ENCODE measurements around the gene NOX5.
A peak's percentile ranks its signal among the peaks of the same experiment; 100 is the strongest.

NOX5 gene

DNA sequence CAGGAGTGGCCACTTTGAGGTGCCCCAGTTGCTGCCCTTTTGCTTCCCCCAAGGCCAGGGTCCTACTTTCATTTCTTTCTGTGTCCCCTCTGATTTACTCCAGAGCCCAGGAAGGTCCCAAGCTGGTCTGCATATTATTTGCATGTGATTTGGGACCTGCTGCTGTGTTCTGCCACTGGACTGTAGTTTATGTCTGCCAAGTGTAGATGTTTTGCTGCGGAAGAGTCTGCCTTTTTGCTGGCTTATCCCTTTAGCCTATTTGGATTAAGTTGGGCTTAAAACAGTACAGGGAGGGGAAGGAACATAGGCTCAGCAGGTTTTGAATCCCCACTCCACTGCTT is 21.4 kb downstream of the NOX5 start:
- ATAC-seq (replicated peaks) (no peak), DNase-seq (no peak)
- H3K27ac Mint-ChIP-seq, result no peak overlapping the region
- H3K36me3 Mint-ChIP-seq (ENCODE audit: insufficient read depth), result no peaks in the 10 kb centered on the region
- no peaks in the 10 kb centered on the region for H3K9me3 Mint-ChIP-seq
- H3K4me1 Mint-ChIP-seq (ENCODE audit: low read depth in 2 of 2), result no peaks in the 10 kb centered on the region
- peaks cover 28 to 55% of the 10 kb centered on the region in 2 donors for H3K27me3 Mint-ChIP-seq
- H3K4me3 Mint-ChIP-seq, result no peak overlapping the region

DNA sequence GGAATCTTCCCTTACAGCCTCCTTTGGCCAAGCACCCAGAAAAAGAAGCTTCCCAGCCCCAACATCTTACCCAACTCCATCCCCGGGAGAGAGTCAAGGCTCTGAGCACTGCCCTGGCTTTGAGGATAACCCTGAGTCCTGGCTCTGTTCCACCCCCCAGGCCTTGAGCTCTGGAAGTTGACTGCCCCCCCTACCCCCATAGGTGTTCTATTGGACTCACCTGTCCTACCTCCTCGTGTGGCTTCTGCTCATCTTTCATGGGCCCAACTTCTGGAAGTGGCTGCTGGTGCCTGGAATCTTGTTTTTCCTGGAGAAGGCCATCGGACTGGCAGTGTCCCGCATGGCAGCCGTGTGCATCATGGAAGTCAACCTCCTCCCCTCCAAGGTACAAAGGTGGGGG is 22.3 kb downstream of the NOX5 start:
- DNase-seq (no peak), ATAC-seq (replicated peaks) (no peak)
- Mint-ChIP-seq H3K27me3 (peaks cover 28 to 50% of the 10 kb centered on the region in 2 donors), H3K4me3 (no peak overlapping the region), H3K9me3 (no peaks in the 10 kb centered on the region), H3K36me3 (ENCODE audit: insufficient read depth) (no peaks in the 10 kb centered on the region), H3K27ac (no peak overlapping the region), H3K4me1 (ENCODE audit: low read depth in 2 of 2) (no peaks in the 10 kb centered on the region)

DNA sequence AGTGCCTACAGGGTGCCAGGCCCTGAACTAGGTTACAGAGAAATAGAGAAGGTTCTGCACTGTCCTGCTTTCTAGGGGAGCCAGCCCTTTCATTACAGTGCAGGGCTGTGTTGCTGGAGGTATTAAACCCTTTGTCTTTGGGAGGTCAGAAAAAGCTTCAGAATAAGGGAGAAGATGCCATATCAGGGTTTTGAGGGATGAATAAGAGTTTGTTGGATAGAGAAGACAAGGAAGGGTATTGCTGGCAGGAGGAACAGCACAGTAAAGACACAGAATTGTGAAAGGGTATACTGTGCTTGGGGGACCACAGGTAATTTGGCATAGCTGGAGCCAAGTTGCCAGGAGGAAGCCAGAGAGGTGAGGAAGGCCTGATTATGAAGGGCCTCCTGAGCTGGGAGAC is 23.0 kb downstream of the NOX5 start:
- no peaks in the 10 kb centered on the region for H3K4me1 Mint-ChIP-seq (ENCODE audit: low read depth in 2 of 2)
- no peaks in the 10 kb centered on the region for H3K9me3 Mint-ChIP-seq
- H3K4me3 Mint-ChIP-seq, result no peak overlapping the region

DNA sequence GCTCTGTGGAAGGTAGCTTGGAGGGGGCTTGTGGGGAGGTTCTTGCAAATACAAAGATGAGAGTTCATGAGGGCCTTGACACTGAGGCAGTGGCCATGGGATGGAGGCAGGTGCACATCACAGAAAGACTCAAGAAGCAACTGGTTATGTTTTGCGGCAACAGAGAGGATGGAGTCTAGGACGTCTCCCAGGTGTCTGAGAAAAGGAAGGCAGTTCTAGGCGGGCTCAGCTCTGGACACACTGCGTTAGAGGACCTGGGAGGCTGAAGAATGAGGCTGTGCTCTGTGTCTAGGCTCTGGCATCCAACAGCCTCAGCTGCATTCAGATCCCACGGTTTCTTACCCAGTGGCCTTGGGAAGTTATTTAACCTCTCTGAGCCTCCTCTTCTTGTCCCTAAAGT is 23.5 kb downstream of the NOX5 start:
- peaks cover 28 to 54% of the 10 kb centered on the region in 2 donors for H3K27me3 Mint-ChIP-seq
- H3K27ac Mint-ChIP-seq, result no peak overlapping the region
- H3K4me1 Mint-ChIP-seq (ENCODE audit: low read depth in 2 of 2), result no peaks in the 10 kb centered on the region
- H3K36me3 Mint-ChIP-seq (ENCODE audit: insufficient read depth), result no peaks in the 10 kb centered on the region
- no peak overlapping the region for H3K4me3 Mint-ChIP-seq
- DNase-seq (no peak), ATAC-seq (replicated peaks) (no peak)
- no peaks in the 10 kb centered on the region for H3K9me3 Mint-ChIP-seq

More for the DNA sequence above, 23.0 kb downstream of the NOX5 start:
- no peak for DNase-seq
- Mint-ChIP-seq H3K36me3 (ENCODE audit: insufficient read depth) (no peaks in the 10 kb centered on the region), H3K27ac (no peak overlapping the region), H3K27me3 (peaks cover 28 to 50% of the 10 kb centered on the region in 2 donors)
- ATAC-seq (replicated peaks), result no peak

DNA sequence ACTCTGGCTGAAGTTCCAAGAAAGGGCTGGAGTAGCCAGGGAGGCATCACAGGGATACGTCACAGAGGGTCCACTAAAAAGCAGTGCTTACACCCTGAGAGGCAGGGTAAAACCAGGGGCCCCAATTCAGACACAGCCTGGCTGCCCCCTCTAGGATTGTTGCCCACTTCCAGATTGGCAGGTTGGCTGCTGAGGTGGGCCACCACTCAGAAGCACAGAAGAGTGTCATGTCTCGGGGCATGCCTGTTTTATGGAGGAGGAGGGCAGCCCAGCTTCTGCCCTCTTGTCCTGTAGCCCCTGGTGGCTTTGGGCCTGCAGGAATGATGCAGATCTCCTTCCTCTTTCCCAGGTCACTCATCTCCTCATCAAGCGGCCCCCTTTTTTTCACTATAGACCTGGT is 24.0 kb downstream of the NOX5 start:
- H3K4me3 Mint-ChIP-seq, result no peak overlapping the region
- H3K9me3 Mint-ChIP-seq, result no peaks in the 10 kb centered on the region
- no peak overlapping the region for H3K27ac Mint-ChIP-seq
- H3K27me3 Mint-ChIP-seq, result peaks cover 28 to 59% of the 10 kb centered on the region in 2 donors
- ATAC-seq (replicated peaks) (no peak), DNase-seq (no peak)
- no peaks in the 10 kb centered on the region for H3K36me3 Mint-ChIP-seq (ENCODE audit: insufficient read depth)
- H3K4me1 Mint-ChIP-seq (ENCODE audit: low read depth in 2 of 2), result no peaks in the 10 kb centered on the region

DNA sequence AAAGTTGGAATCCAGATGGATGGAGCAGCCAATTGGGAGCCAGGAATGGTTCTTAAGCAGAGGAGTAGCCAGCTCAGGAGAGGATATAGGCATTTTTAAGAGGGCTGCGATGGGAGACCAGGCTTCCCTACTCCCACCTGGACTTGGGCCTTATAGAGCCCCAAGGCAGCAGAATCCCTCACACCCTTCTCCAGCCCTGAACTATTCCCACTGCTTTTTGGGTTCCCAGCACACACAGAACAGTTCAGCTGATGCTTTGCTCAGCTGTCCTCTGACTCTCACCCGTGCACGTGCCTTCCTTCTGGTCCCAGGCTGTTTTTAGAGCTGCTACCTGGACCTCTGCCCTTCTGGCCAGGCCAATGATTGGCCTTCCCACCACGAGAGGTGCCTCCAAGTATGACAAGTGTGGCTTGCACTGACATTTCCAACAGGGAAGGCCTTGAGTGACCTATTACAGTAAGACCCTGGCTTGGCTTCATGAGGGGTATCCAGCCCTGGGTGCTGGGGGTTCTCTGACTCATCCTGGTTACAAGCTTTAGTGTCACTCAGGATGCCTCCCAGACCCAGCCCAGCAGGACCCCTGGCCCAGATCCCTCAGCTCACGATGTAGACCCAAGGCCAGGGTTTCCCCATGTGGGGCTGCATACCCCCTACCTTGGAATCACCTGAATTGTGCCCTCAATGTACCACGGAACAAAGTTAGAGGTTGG is 25.2 kb downstream of the NOX5 start:
- H3K27me3 Mint-ChIP-seq, result peaks cover 28 to 59% of the 10 kb centered on the region in 2 donors
- H3K36me3 Mint-ChIP-seq (ENCODE audit: insufficient read depth), result no peaks in the 10 kb centered on the region
- no peaks in the 10 kb centered on the region for H3K9me3 Mint-ChIP-seq
- H3K4me3 Mint-ChIP-seq, result no peak overlapping the region
- DNase-seq (no peak), ATAC-seq (replicated peaks) (no peak)
- no peak overlapping the region for H3K27ac Mint-ChIP-seq
- H3K4me1 Mint-ChIP-seq (ENCODE audit: low read depth in 2 of 2), result no peaks in the 10 kb centered on the region

DNA sequence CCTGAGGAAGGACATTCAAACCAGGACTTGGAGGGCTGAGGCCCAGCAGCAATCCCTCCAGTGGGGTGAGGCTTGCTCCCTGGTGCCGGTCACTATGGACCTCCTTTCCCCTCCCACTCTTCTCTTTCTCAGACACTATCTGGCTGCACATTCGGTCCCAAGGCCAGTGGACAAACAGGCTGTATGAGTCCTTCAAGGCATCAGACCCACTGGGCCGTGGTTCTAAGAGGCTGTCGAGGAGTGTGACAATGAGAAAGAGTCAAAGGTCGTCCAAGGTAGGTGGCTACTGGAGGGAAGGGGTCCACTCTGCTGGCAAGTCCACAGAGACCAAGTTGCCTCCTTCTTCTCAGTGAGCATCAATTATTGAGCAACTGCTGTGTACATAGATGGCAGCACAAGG is 28.0 kb downstream of the NOX5 start:
- Mint-ChIP-seq H3K36me3 (ENCODE audit: insufficient read depth) (no peaks in the 10 kb centered on the region), H3K27ac (no peak overlapping the region), H3K27me3 (peaks cover 11 to 42% of the 10 kb centered on the region in 2 donors), H3K4me3 (no peak overlapping the region), H3K9me3 (no peaks in the 10 kb centered on the region), H3K4me1 (ENCODE audit: low read depth in 2 of 2) (no peaks in the 10 kb centered on the region)
- ATAC-seq (replicated peaks) (no peak), DNase-seq (no peak)

DNA sequence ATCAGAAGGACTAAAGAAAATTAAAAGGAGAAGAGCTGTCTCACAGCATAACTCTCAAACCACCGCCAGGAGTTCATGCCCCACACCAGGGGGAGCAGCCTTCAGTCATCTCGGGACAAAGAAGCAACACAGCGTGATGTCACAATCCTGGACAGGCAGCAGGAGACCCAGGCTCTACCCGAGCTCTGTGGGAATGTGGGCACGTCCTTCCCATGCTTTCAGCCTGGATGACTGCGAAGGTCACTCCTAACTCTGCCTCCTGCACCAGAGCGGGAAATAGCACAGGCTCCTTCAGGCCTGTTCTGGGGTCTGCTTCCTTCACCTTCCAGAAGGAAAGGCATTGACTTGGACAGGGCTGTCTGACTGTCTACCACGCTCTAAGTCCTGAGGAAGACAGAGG is 31.3 kb downstream of the NOX5 start:
- Mint-ChIP-seq H3K9me3 (no peaks in the 10 kb centered on the region), H3K4me3 (no peak overlapping the region), H3K27ac (no peak overlapping the region), H3K4me1 (ENCODE audit: low read depth in 2 of 2) (no peaks in the 10 kb centered on the region), H3K36me3 (ENCODE audit: insufficient read depth) (no peaks in the 10 kb centered on the region), H3K27me3 (peaks cover 11 to 24% of the 10 kb centered on the region in 2 donors)
- ATAC-seq (replicated peaks), result no peak
- no peak for DNase-seq

DNA sequence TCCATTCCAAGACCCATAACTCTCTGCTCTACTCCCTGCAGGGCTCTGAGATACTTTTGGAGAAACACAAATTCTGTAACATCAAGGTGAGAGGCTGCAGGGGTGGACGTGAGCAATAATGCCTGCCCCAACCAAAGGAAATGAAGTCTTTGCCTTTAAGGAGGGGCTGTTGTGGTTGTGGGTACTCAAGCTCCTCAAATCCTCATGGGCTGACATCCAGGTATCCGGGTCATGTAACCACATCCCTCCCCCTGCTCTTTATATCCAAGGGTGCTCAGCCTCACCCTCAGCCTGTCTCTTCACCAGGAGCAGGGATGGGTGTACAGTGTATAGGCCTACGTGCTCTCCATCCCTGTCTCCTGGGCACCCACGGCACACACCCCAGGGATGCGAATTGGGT is 32.3 kb downstream of the NOX5 start:
- peaks cover 11 to 31% of the 10 kb centered on the region in 2 donors for H3K27me3 Mint-ChIP-seq
- H3K9me3 Mint-ChIP-seq, result no peaks in the 10 kb centered on the region
- no peaks in the 10 kb centered on the region for H3K36me3 Mint-ChIP-seq (ENCODE audit: insufficient read depth)
- no peak for DNase-seq
- no peaks in the 10 kb centered on the region for H3K4me1 Mint-ChIP-seq (ENCODE audit: low read depth in 2 of 2)
- ATAC-seq (replicated peaks), result no peak
- no peak overlapping the region for H3K4me3 Mint-ChIP-seq
- no peak overlapping the region for H3K27ac Mint-ChIP-seq

DNA sequence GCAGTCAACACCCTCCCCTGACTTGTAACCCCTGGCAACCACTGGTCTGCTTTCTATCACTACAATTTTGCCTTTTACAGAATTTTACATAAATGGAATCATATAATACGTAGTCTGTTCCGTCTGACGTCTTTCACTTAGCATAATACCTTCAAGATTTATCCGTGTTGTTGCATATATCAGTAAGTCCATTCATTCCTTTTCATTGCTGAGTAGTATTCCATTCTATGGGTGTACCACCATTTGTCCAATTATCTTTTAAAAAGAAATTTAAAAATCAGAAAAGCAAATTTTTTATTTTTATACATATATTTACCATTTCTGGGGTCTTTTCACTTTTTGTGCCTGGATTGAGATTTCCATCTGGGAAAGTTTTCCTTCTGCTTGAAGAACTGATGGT is 35.5 kb downstream of the NOX5 start:
- Mint-ChIP-seq H3K27me3 (peaks cover 24 to 37% of the 10 kb centered on the region in 2 donors), H3K4me3 (no peak overlapping the region), H3K36me3 (ENCODE audit: insufficient read depth) (no peaks in the 10 kb centered on the region), H3K9me3 (no peaks in the 10 kb centered on the region), H3K4me1 (ENCODE audit: low read depth in 2 of 2) (no peaks in the 10 kb centered on the region), H3K27ac (no peak overlapping the region)
- DNase-seq (no peak), ATAC-seq (replicated peaks) (no peak)

DNA sequence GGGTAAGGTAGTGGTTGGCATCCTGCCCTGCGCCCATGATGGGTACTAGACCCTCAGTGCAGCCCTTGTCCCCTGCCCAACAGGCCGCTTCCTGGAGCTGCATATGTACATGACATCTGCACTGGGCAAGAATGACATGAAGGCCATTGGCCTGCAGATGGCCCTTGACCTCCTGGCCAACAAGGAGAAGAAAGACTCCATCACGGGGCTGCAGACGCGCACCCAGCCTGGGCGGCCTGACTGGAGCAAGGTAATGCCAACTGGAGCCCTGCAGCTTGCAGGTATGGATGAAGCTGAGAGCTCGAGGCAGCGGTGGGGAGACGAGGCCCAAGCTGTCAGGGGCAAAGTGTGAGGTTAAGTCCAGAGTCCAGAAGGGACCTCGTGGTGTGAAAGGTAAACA is 40.8 kb downstream of the NOX5 start:
- Mint-ChIP-seq H3K27me3 (peaks cover 31 to 61% of the 10 kb centered on the region in 2 donors), H3K4me1 (ENCODE audit: low read depth in 2 of 2) (peaks cover 5 to 6% of the 10 kb centered on the region in 2 donors), H3K9me3 (no peaks in the 10 kb centered on the region), H3K27ac (no peak overlapping the region), H3K36me3 (ENCODE audit: insufficient read depth) (no peaks in the 10 kb centered on the region), H3K4me3 (no peak overlapping the region)
- DNase-seq, result no peak
- no peak for ATAC-seq (replicated peaks)

DNA sequence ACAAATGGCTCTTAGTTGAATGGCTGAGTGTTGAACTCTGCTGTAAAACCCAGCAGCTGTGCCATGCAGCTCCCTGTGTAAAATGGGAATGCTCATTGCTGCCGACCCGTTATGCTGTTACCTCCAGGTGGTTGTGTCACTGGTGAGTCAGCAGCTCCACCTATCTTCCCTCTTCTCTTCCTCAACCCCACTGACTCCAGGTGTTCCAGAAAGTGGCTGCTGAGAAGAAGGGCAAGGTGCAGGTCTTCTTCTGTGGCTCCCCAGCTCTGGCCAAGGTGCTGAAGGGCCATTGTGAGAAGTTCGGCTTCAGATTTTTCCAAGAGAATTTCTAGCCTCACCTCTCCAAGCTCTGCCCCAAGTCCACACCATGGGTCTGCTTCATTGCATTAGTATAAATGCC is 41.9 kb downstream of the NOX5 start:
- Mint-ChIP-seq H3K36me3 (ENCODE audit: insufficient read depth) (no peaks in the 10 kb centered on the region), H3K27me3 (peaks cover 31 to 54% of the 10 kb centered on the region in 2 donors), H3K4me1 (ENCODE audit: low read depth in 2 of 2) (peaks cover 5 to 6% of the 10 kb centered on the region in 2 donors), H3K9me3 (no peaks in the 10 kb centered on the region), H3K4me3 (no peak overlapping the region), H3K27ac (no peak overlapping the region)
- ATAC-seq (replicated peaks) (no peak), DNase-seq (no peak)

DNA sequence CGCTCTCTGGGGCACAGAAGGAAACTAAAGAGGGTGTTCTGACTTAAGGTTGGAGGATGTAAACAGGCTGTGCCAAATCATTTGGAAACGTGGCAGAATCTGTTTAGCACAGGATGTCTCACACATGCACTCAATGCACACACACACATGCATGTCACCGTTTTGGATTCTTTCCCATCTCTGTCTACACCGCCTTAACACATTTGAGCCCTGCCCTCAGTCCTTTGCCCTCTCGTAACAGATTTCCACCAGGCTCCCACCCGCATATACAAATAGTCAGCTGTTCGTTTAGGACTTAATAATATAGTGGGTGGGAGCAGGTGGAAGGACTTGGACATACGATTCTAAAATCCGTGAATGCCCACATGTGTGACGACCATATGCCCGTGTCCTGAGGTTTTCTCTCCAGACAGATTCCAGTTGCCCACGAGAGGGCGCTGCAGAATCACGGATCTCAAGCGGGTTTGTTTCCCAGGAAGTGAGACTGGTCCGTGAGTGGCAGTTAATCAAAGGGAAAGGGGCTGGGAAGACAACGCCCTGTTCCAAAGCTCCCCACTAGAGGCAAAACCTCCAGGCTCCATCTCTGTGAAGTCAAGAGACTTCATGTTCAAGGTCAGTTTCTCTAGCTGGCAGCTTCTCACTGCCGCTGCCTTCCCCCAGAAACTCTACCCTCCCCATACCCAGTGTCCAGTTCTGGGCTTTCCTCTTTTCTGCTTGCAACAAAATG is 44.5 kb downstream of the NOX5 start:
- peaks cover 5 to 6% of the 10 kb centered on the region in 2 donors for H3K4me1 Mint-ChIP-seq (ENCODE audit: low read depth in 2 of 2)
- peaks cover 26 to 47% of the 10 kb centered on the region in 2 donors for H3K27me3 Mint-ChIP-seq
- DNase-seq (peak; percentile 55 to 64 (median 57)), ATAC-seq (replicated peaks) (peak; percentile 41)
- H3K4me3 Mint-ChIP-seq, result no peak overlapping the region
- no peaks in the 10 kb centered on the region for H3K9me3 Mint-ChIP-seq
- no peaks in the 10 kb centered on the region for H3K36me3 Mint-ChIP-seq (ENCODE audit: insufficient read depth)
- H3K27ac Mint-ChIP-seq, result no peak overlapping the region

DNA sequence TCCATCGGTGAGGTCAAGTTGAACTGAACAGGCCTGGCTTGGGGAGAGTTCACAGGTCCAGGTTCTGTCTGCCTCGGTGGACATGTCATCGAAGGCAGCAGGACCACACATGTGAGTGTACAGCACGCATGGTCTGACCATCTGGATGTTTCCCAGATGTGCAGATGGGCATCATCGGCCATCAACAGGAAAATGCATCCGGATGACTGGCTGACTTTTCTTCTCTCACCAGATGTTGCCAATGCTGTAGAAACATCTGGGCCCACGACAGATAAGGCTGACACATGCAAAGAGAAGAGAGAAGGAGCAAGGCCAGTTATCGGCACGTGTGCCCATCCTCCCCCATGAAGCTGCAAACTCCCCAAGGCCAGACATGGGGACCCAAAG is 45.1 kb downstream of the NOX5 start:
- no peak overlapping the region for H3K4me3 Mint-ChIP-seq
- H3K36me3 Mint-ChIP-seq (ENCODE audit: insufficient read depth), result no peaks in the 10 kb centered on the region
- H3K4me1 Mint-ChIP-seq (ENCODE audit: low read depth in 2 of 2), result peaks cover 5 to 6% of the 10 kb centered on the region in 2 donors
- H3K27me3 Mint-ChIP-seq, result peaks cover 20 to 41% of the 10 kb centered on the region in 2 donors
- H3K27ac Mint-ChIP-seq, result no peak overlapping the region
- DNase-seq (no peak), ATAC-seq (replicated peaks) (no peak)
- no peaks in the 10 kb centered on the region for H3K9me3 Mint-ChIP-seq

Data from effector memory CD8-positive, alpha-beta T cell (primary cell).